GM21423 (cell line): ENCODE measurements around the gene IL13.

Source experiments
- ATAC-seq: cut with Tn5 transposase; IDR thresholded peaks from one replicate; pipeline ENCODE4 v1.9.1; 2021; ENCODE audit warnings: mild to moderate bottlenecking, moderate library complexity; ENCODE audit not compliant: unreplicated experiment

The IL13 gene

GRCh38 chr5:132669966-132670882 is 12.3 kb downstream of the IL13 start:
- no peak for ATAC-seq

DNA sequence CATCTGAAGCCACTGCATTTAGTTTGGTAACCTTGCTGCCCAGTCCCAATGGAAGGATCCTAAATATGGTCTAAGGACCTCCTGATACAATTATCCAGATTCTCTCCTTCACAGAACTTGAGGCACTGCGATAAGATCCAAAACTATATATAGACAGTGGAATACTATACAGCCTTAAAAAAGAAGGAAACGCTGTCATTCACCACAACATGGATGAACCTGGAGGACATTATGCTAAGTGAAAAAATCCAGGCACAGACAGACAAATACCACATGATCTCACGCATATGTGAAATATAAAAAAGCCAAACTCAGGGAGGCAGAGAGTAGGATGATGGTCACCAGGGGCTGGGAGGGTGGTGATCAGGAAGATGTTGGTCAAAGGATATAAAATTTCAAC is 13.0 kb downstream of the IL13 start:
- no peak for ATAC-seq

DNA sequence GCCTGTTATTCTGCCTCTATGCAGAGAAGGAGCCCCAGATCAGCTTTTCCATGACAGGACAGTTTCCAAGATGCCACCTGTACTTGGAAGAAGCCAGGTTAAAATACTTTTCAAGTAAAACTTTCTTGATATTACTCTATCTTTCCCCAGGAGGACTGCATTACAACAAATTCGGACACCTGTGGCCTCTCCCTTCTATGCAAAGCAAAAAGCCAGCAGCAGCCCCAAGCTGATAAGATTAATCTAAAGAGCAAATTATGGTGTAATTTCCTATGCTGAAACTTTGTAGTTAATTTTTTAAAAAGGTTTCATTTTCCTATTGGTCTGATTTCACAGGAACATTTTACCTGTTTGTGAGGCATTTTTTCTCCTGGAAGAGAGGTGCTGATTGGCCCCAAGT is 15.5 kb downstream of the IL13 start:
- ATAC-seq = no peak

DNA sequence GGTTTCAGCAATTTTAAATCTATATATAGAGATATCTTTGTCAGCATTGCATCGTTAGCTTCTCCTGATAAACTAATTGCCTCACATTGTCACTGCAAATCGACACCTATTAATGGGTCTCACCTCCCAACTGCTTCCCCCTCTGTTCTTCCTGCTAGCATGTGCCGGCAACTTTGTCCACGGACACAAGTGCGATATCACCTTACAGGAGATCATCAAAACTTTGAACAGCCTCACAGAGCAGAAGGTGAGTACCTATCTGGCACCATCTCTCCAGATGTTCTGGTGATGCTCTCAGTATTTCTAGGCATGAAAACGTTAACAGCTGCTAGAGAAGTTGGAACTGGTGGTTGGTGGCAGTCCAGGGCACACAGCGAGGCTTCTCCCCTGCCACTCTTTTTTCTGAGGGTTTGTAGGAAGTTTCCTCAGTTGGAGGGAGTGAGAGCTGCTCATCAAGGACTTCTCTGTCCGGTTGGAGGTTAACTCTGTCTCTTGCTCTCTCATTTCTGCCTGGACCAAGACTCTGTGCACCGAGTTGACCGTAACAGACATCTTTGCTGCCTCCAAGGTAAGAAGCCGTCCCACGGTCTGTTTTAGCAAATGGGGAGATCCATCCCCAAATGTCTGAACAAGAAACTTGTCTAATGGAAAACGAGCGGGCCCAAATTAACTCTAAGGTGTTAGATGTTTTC is 16.1 kb downstream of the IL13 start, which contains the start of gene IL4:
Gene IL4 (plus strand): TSS at position 51 of the 692 bp plus-strand sequence. CDS start 62 bp downstream, at position 113.
- no peak for ATAC-seq

GRCh38 chr5:132674671-132675506 is 16.9 kb downstream of the IL13 start:
- peak; percentile 78 for ATAC-seq

GRCh38 chr5:132675936-132676689 is 18.1 kb downstream of the IL13 start:
- ATAC-seq = no peak

GRCh38 chr5:132677191-132677590 is 19.2 kb downstream of the IL13 start:
- no peak for ATAC-seq

DNA sequence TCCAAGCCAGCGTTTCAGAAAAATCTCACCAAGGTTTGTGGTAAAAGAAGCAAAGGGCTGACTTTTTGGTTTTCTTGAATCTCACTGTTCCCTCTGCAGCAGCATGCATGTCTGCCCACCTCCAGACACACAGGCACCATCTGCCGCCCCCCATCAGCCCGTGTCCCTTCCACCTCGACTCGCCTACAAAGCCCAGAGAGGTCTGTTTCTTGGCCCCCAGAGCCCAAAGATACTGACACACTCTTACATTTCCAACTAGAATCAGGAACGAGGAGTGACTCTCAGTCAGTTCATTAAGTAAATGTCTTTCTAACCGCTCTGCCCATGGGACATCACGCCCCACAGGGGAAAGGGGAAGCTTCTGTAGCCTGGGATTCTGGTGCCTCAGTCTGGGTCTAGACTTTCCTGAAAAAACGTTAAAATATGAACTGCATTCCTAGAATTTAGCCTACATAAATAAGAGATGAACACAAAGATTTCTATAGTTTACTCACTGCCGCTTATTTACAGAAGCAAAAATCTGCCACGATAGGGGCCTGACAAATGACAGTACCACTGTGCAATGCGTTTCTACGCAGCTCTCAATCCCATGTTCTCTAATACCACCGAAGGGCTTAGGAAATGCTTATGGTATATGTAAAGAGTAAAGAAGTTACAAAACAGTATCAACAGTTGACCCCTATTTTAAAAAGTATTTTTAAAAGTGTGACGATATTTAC is 19.9 kb downstream of the IL13 start:
- no peak for ATAC-seq

DNA sequence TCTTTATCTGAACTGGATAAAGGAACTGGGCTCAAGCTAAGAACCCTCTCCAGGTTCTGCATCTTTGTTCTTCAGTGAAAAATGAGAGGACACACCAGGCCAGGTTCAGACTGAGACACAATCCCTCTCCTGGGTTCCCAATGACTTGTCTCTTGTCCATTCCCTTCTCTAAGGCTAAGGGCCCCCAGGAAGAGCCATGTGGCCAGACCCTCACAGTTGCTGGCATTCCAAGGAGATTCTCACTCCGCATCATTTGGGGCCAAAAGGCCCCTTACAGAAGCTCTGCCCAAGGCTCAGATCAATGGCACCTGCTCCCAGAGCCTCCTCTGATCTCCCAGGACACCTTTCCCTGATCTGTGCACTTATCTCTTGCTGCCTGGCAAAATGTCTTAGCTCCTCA is 20.8 kb downstream of the IL13 start:
- ATAC-seq = no peak

DNA sequence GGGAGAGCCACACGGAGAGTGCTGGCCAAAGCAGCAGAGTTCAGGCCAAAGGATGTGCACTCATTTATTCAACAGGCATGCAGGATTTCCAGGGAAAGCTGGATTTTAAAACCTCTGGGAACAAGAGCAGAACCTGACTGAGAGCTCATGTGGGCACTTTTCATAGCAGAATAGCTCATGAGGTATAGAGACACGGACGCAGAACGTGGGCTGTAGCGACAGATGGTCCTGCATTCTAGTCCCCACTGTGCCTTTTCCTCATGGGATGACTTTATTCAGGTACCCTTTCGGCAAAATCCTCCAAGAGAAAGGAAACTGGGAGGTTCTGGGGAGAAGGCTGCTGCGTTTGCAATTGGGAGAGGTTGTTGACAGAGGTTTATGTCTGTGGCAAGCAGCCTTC is 21.2 kb downstream of the IL13 start:
- no peak for ATAC-seq

DNA sequence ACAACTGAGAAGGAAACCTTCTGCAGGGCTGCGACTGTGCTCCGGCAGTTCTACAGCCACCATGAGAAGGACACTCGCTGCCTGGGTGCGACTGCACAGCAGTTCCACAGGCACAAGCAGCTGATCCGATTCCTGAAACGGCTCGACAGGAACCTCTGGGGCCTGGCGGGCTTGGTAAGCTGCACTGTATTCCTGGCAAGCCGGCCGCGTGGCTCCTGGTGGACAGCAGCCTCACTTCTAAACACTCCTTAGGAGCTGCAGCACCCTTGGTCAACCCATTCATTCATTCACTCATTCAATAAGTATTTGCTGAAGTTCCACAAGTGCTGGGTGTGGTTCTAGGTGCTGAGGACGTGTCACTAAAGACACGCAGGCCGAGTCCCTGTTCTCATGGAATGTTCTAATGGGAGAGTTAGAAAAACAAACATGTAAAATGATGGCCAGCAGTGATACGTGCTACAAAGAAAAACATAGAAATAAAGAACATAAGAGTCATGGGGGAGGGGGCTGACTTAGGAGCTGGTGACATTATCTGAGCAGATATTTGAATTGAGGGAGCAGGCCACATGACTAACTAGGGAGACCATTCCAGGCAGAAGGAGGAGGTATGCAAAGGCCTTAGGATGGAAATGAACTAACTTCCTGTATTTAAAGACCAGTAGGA is 21.9 kb downstream of the IL13 start:
- no peak for ATAC-seq

DNA sequence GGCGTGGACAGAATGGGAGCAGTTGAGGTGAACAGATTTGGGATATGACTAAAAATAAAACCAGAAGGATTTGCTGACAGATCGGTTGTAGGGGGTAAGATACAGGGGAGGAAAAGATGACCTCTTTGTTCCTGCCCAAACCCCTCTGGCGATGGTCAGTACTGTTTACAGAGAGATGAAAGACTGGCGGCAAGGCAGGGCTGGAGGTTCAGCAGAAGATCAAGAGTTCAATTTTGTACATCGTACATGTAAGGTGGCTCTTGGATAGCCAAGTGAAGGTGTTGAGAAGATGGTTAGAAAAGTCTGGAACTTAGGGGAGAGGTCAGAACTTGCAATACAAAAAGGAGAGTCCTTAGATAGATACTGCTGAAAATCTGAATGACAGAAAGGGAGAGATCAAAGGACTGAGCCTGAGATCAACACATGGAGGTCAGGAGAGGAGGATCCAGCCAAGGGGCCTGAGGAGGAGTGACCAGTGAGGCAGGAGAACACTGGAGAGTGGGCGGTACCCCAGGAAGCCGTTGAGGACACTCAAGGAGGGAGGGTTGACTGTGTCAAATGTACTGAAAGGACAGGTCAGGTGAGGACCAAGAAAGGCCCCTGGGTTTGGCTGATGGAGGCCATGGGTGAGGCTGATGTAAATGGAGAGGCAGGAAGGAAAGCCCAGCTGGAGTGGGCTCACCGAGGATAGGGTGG is 23.0 kb downstream of the IL13 start:
- no peak for ATAC-seq

DNA sequence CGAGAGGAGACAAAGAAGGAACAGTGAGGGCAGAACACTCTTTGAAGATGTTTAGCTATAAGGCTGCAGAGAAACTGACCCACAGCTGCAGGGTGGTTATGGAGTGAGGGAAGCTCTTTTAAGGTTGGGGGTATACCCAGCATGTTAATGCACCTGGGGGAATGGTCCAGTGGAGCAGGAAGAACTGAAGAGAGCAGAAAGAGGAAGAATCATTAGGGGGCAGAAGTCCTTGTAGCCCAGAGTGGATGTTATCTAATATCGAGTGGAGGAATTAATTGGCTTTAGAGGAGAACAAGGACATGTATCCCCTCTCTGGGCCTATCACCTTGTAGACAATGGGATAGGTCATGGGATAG is 23.5 kb downstream of the IL13 start:
- no peak for ATAC-seq

DNA sequence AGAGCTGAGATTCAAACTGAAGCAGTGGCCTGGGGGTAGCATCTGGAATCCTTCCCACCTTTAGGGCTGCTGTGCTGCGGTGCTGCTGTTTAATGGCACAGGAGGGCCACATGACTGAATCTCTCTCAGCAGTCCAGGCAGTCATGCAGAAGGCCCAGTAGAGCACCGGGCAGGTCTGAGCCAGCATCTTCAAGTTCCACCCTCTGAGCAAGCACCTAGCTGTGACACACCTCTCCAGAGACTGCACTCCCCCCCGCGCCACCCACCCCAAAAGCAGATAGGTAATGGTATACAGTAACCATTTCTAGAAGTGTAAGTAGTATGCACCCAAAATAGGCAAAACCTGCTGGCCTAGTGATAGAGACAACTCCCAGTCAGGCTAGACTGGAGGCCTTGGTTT is 24.0 kb downstream of the IL13 start:
- ATAC-seq = no peak

- no peak for ATAC-seq
These were observed 26.5 kb downstream of the IL13 start for GRCh38 chr5:132684491-132684890.

DNA sequence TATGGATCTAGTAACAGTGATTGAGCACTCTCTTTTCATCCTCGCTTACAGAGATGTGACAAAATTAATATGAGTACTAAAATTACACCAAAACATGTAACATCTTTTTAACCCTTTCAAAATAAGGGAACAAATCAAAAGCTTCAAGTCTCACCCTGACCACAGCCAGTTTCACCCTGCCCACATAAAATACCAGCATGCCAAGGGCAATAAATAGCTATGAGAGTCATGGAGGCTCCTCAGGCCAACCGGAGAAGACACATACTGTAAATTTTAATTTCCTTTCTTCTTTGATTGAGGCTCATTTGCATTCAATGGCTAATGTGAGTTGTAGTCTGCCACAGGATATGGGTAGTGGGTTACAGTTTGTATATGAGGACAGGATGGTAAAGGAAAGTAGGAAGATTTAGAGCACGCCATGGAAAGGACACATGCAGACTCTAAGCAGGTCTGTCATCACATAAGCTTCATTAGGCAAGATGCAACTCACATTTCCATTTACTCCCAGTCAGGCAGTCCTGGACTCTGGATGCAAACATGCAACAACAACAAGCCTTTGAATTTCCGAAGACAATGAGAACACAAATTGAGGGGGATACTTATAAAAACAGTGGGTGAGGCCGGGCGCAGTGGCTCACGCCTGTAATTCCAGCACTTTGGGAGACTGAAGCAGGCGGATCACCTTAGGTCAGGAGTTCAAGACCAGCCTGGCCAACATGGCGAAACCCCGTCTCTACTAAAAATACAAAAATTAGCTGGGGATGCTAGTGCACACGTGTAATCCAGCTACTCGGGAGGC is 27.1 kb downstream of the IL13 start:
- no peak for ATAC-seq

DNA sequence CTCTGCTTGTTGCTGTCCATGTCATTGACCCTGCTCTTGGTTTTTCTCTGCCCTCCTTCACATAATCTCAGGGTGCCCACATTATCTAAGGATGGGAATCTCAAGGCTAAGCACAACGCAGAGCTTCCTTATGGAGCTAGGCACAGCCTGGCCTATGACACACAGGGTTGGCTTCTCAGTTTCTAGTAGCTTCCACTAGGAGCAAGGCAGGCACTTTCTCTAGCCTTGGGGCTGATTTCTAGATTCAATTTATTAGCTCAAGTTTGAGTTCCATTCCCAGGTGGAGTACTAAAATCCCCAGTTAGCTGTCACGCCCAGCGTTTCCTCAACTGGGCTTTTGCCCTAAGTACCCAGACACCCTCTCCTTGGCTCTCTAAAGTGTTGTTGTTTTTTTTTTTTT is 28.2 kb downstream of the IL13 start:
- ATAC-seq = no peak

DNA sequence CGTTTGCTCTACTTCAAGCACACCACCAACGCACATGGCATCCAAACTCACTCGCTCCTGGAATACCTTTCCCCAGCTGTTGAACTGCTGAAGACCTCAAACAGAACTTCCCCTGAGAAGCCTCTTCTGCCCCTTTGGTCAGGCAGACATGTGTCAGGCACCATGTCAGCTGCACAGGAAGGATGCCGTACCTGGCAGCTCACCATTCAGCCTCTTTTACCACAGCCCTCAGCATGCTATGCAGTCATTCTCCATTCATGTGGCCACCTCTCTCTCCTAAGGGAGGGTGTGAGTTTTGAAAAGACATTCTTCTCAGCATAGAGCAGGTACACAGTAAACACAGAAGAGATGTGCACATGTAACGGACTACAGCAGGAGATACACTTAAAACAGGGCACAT is 30.0 kb downstream of the IL13 start:
- ATAC-seq = peak; percentile 45
